HUES64 (cell line): ENCODE results near the gene APBA2.
"Not testable (repeated sequence)": the region's sequence is repeated elsewhere in the genome, so short reads cannot be mapped to it uniquely, and the experiment has no call there.

ENCODE experiments used
- H3K27ac ChIP-seq: 2 replicates; pipeline ENCODE4 v1.7.0; 2013; ENCODE audit warnings: low read depth, low read length, inconsistent platforms
- H3K27me3 ChIP-seq: 2 replicates; pipeline ENCODE4 v1.6.1; 2013; ENCODE audit warnings: mild to moderate bottlenecking, low read length; ENCODE audit not compliant: insufficient read depth
- H3K36me3 ChIP-seq: 2 replicates; pipeline ENCODE4 v1.6.1; 2013; ENCODE audit warnings: mild to moderate bottlenecking, low read length; ENCODE audit not compliant: insufficient read depth
- H3K4me1 ChIP-seq: 2 replicates; pipeline ENCODE4 v1.6.1; 2013; ENCODE audit warnings: mild to moderate bottlenecking, low read length, moderate library complexity; ENCODE audit not compliant: insufficient read depth
- H3K4me3 ChIP-seq: 2 replicates; pipeline ENCODE4 v1.5.1; 2013; ENCODE audit warnings: mild to moderate bottlenecking, low read length, moderate library complexity
- H3K9ac ChIP-seq: 2 replicates; pipeline ENCODE4 v1.6.1; 2013; ENCODE audit warnings: mild to moderate bottlenecking, low read depth, low read length
- H3K9me3 ChIP-seq: 2 replicates; pipeline ENCODE4 v1.6.1; 2013; ENCODE audit warnings: low read depth, low read length; ENCODE audit not compliant: insufficient read depth
- WGBS: fragments of 150-250, 120-280 bp; methylation state at CpG from one replicate; pipeline ENCODE4 v1.1.7; 2013; ENCODE audit warnings: missing lambda C conversion rate; 5-methylcytosine and 5-hydroxymethylcytosine counted together

The APBA2 gene

GRCh38 chr15:29014493-29014892 lies 128.7 kb downstream of the APBA2 start:
- Histone ChIP-seq H3K27me3 (no peaks in the 10 kb centered on the region), H3K9ac (no peak overlapping the region), H3K4me1 (peaks cover 6% of the 10 kb centered on the region; the same call in 1 of the 2 replicates), H3K4me3 (no peak overlapping the region), H3K27ac (no peak overlapping the region), H3K36me3 (no peaks in the 10 kb centered on the region), H3K9me3 (no peaks in the 10 kb centered on the region)
- 78% methylated on average over 1 of the region's 1 CpG for WGBS

- no peaks in the 10 kb centered on the region for H3K27me3 ChIP-seq
- no peaks in the 10 kb centered on the region for H3K9me3 ChIP-seq
- H3K27ac ChIP-seq = no peak overlapping the region
- no peaks in the 10 kb centered on the region for H3K36me3 ChIP-seq
- no peak overlapping the region for H3K4me3 ChIP-seq
- peaks cover 6% of the 10 kb centered on the region; the same call in 1 of the 2 replicates for H3K4me1 ChIP-seq
- WGBS = 93% methylated on average over 3 of the region's 3 CpGs
- H3K9ac ChIP-seq = no peak overlapping the region
These were observed 130.7 kb downstream of the APBA2 start for GRCh38 chr15:29016518-29016917.

GRCh38 chr15:29018120-29018805 lies 132.5 kb downstream of the APBA2 start:
- H3K9ac ChIP-seq = no peak overlapping the region
- no peak overlapping the region for H3K4me3 ChIP-seq
- H3K9me3 ChIP-seq = no peaks in the 10 kb centered on the region
- no peak overlapping the region for H3K27ac ChIP-seq
- WGBS = 94% methylated on average over 8 of the region's 8 CpGs
- H3K27me3 ChIP-seq = no peaks in the 10 kb centered on the region
- H3K36me3 ChIP-seq = no peaks in the 10 kb centered on the region
- peaks cover 6% of the 10 kb centered on the region; the same call in 1 of the 2 replicates for H3K4me1 ChIP-seq

DNA sequence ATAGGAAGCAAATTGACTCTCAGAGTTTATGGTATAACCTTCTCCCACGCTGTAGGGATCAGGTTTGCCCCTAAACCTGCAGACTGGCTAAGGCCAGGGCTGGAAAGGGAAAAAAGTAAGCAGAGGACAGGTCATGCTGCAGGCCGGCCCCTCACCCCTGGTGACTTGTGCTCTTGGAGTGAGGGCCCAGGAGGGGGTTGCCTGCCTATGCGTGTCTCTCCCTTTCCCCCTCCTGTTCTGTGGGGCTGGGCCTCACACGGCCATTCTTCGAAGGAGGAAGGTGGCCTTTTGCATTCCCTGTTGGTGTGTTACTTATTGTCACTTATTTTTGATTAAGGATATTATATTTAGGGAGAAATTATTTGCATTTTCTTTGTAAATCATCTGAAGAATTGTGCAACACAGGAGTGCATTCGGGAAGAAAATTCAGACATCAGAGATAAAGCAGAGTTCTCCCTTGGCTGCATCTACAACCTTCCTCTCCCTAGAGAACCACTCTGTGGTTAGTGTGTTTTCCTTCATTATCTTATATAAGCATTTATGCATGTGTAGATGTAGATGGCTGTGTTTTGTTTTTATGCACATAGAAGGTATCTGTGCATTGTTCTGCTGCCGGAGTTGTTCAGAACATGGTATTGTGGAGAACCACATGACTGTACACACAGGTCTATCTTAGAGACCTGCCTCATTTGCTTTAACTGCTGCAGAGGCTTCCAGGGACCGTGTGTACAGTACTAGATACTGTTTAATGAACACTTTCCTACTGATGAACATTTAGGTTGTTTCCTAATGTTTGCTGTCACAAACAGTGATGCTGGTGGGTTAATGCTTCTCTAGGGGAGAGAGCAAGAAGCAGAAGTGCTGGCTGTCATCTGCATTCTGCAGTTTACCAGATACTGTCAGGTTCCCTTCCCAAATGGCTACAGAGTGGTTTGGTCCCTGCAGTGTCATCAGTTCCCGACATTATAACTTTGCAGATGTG lies 133.5 kb downstream of the APBA2 start:
- Histone ChIP-seq H3K27me3 (no peaks in the 10 kb centered on the region), H3K9me3 (no peaks in the 10 kb centered on the region), H3K27ac (no peak overlapping the region), H3K4me3 (no peak overlapping the region), H3K36me3 (no peaks in the 10 kb centered on the region), H3K9ac (no peak overlapping the region), H3K4me1 (peaks cover 6% of the 10 kb centered on the region; the same call in 1 of the 2 replicates)
- 72% methylated on average over 9 of the region's 9 CpGs for WGBS

DNA sequence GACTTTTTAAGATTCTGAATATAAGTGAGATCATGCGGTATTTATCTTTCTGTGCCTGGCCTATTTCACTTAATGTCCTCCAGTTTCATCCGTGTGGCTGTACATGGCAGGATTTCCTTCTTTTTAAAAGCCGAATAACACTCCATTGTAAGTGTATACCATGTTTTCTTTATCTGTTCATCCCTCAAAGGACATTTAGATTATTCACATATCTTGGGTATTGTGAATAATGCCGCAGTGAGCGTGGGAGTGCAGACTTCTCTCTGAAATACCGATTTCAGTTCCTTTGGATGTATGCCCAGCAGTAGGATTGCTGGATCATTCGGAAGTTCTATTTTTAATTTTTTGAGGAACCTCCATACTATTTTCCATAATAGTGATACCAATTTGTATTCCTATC lies 136.1 kb downstream of the APBA2 start:
- Histone ChIP-seq H3K9me3 (no peaks in the 10 kb centered on the region), H3K27me3 (no peaks in the 10 kb centered on the region), H3K27ac (no peak overlapping the region), H3K36me3 (no peaks in the 10 kb centered on the region), H3K4me3 (no peak overlapping the region), H3K9ac (no peak overlapping the region), H3K4me1 (peaks cover 6% of the 10 kb centered on the region; the same call in 1 of the 2 replicates)
- 95% methylated on average over 7 of the region's 7 CpGs for WGBS

- no peaks in the 10 kb centered on the region for H3K4me1 ChIP-seq
- no peaks in the 10 kb centered on the region for H3K9me3 ChIP-seq
- no peak overlapping the region for H3K27ac ChIP-seq
- H3K36me3 ChIP-seq = no peaks in the 10 kb centered on the region
- H3K9ac ChIP-seq = no peak overlapping the region
- 80% methylated on average over 5 of the region's 5 CpGs for WGBS
- no peak overlapping the region for H3K4me3 ChIP-seq
- no peaks in the 10 kb centered on the region for H3K27me3 ChIP-seq
These were observed 138.9 kb downstream of the APBA2 start for GRCh38 chr15:29024662-29025061.

DNA sequence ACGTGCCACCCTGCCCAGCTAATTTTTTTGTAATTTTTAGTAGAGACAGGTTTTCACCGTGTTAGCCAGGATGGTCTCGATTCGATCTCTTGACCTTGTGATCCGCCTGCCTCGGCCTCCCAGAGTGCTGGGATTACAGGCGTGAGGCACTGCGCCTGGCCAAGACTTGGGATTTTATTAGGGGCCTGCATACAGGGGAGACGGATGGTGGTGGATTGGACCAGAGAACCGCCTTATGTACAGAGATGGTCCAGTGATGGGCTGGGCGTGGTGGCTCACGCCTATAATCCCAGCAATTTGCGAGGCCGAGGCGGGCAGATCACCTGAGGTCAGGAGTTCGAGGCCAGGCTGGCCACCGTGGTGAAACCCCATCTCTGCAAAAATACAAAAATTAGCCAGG lies 139.6 kb downstream of the APBA2 start:
- not testable (repeated sequence) for H3K27me3 ChIP-seq, H3K36me3 ChIP-seq, H3K9ac ChIP-seq, H3K9me3 ChIP-seq, H3K27ac ChIP-seq, H3K4me1 ChIP-seq, H3K4me3 ChIP-seq
- 96% methylated on average over 17 of the region's 17 CpGs for WGBS

GRCh38 chr15:29028158-29028557 lies 142.4 kb downstream of the APBA2 start:
- not testable (repeated sequence) for H3K4me1 ChIP-seq, H3K36me3 ChIP-seq

DNA sequence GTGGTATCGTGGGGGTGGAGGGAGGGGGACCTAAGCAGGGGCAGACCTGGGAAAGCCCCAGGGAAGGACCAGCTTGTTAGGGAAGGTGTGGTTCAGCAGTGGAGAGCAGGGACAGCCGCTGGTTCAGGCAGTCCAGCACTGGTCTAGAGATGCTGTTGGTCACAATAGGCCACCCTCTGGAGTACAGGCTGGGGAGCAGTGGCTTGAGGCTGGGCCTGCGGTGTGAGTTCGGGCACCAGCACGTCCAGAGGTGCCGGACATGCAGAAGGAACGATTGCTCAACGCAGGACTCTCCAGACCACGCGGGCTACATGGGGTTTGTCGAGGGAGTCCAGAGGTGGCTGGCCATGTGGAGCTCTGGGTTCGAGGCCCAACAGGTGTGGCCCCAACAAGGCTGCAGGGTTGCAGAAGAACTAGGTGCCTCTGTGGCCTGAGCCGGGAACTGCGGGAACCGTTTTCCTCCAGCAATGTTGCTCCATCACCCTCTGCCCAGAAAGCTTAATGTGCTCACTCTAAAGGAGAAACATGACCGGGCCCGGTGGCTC lies 143.9 kb downstream of the APBA2 start:
- no peak overlapping the region for H3K9ac ChIP-seq
- H3K27me3 ChIP-seq = no peaks in the 10 kb centered on the region
- H3K9me3 ChIP-seq = no peaks in the 10 kb centered on the region
- no peak overlapping the region for H3K27ac ChIP-seq
- 92% methylated on average over 17 of the region's 17 CpGs for WGBS
- peaks cover 6% of the 10 kb centered on the region for H3K4me1 ChIP-seq
- no peaks in the 10 kb centered on the region for H3K36me3 ChIP-seq
- no peak overlapping the region for H3K4me3 ChIP-seq

More at GRCh38 chr15:29028158-29028557, 142.4 kb downstream of the APBA2 start:
- H3K27me3 ChIP-seq, H3K4me3 ChIP-seq, H3K27ac ChIP-seq, H3K9me3 ChIP-seq, H3K9ac ChIP-seq: not testable (repeated sequence)

- Histone ChIP-seq H3K27ac (no peak overlapping the region), H3K9me3 (no peaks in the 10 kb centered on the region), H3K9ac (no peak overlapping the region), H3K4me3 (no peak overlapping the region), H3K36me3 (no peaks in the 10 kb centered on the region), H3K4me1 (peaks cover 6% of the 10 kb centered on the region), H3K27me3 (no peaks in the 10 kb centered on the region)
- WGBS = 95% methylated on average over 3 of the region's 3 CpGs
These were observed 145.9 kb downstream of the APBA2 start for GRCh38 chr15:29031502-29032228.
